GM18499 (cell line): ENCODE results near the gene NEUROD6.
A peak's percentile ranks its signal among the peaks of the same experiment; 100 is the strongest.

Experiments
- ATAC-seq: cut with Tn5 transposase; IDR thresholded peaks from one replicate; pipeline ENCODE4 v1.9.1; 2021; ENCODE audit warnings: moderate number of reproducible peaks; ENCODE audit not compliant: insufficient read depth, unreplicated experiment

The NEUROD6 gene

GRCh38 chr7:31340603-31341002, at the start of gene NEUROD6:
Gene NEUROD6 (minus strand): TSS chr7:31340726. CDS start chr7:31339268, 1,458 bp downstream.
- no peak for ATAC-seq

GRCh38 chr7:31384466-31384865, 43.9 kb upstream of the NEUROD6 start:
- no peak for ATAC-seq

GRCh38 chr7:31382722-31383121, 42.2 kb upstream of the NEUROD6 start:
- no peak for ATAC-seq

- peak; percentile 56 for ATAC-seq
These were observed 33.1 kb upstream of the NEUROD6 start for GRCh38 chr7:31373337-31374289.

- no peak for ATAC-seq
These were observed 31.9 kb upstream of the NEUROD6 start for GRCh38 chr7:31372231-31372959.

GRCh38 chr7:31371621-31372020, 31.1 kb upstream of the NEUROD6 start:
- no peak for ATAC-seq

GRCh38 chr7:31370609-31371008, 30.1 kb upstream of the NEUROD6 start:
- no peak for ATAC-seq

- no peak for ATAC-seq
These were observed 28.1 kb upstream of the NEUROD6 start for GRCh38 chr7:31368620-31369019.

- no peak for ATAC-seq
These were observed 23.0 kb upstream of the NEUROD6 start for GRCh38 chr7:31363496-31363895.

GRCh38 chr7:31363051-31363450, 22.5 kb upstream of the NEUROD6 start:
- no peak for ATAC-seq

GRCh38 chr7:31362401-31362800, 21.9 kb upstream of the NEUROD6 start:
- no peak for ATAC-seq

- ATAC-seq, result no peak
These were observed 17.9 kb upstream of the NEUROD6 start for GRCh38 chr7:31358467-31358866.

GRCh38 chr7:31345421-31345820, 4.9 kb upstream of the NEUROD6 start:
- ATAC-seq, result no peak

GRCh38 chr7:31343516-31344305, 3.2 kb upstream of the NEUROD6 start:
- no peak for ATAC-seq

GRCh38 chr7:31341141-31341540, 615 bp upstream of the NEUROD6 start:
- no peak for ATAC-seq

- ATAC-seq, result no peak
These were observed 475 bp downstream of the NEUROD6 start for GRCh38 chr7:31340051-31340450.

- ATAC-seq, result no peak
These were observed 1.8 kb downstream of the NEUROD6 start for GRCh38 chr7:31338706-31339105.

GRCh38 chr7:31337002-31337565, 3.4 kb downstream of the NEUROD6 start:
- ATAC-seq, result no peak

GRCh38 chr7:31336202-31337001, 4.1 kb downstream of the NEUROD6 start:
- ATAC-seq, result no peak

GRCh38 chr7:31335884-31336201, 4.7 kb downstream of the NEUROD6 start:
- ATAC-seq, result no peak
